RPMI7951 (cell line): Measurements from ENCODE around the gene EHHADH. TPM values are rescaled to one million over a fixed set of nuclear protein-coding genes. Genes with fewer than 3 reads are reported as not detected.
A peak's percentile ranks its signal among the peaks of the same experiment; 100 is the strongest.
"Not testable (repeated sequence)": the region's sequence is repeated elsewhere in the genome, so short reads cannot be mapped to it uniquely, and the experiment has no call there.

ENCODE experiments used
- DNase-seq: peaks from one replicate; pipeline ENCODE4 v3.0.0-alpha.2; 2012; ENCODE audit warnings: low read depth
- total RNA-seq: library from RNA; depleted of rRNA; stranded (reverse); fragments of >200 nt; shearing (Covaris generic); gene quantifications from 2 replicates; pipeline ENCODE4 v1.2.3, GENCODE V29; 2014

The EHHADH gene
- total RNA-seq, 1 experiment from 2014 or later = 14.8 TPM

DNA sequence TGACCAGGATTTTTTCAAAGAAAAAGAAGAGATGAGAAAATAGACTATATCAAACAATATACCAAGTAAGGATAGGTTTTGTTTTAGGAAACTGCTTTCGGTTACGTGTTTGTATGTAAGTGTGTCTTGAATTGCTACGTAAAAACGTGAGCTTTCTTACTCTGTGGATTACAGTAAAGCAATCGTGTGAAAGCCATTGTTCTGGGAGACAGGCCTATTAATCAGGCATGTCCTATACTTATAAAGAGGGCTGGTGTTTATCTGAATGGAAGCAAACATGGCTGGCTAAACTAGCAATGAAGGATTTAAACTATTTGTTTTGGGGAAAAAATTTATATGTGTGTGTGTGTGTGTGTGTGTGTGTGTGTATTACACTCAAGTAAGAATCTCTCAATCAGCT, 2.6 kb downstream of the EHHADH start:
- DNase-seq = no peak

DNA sequence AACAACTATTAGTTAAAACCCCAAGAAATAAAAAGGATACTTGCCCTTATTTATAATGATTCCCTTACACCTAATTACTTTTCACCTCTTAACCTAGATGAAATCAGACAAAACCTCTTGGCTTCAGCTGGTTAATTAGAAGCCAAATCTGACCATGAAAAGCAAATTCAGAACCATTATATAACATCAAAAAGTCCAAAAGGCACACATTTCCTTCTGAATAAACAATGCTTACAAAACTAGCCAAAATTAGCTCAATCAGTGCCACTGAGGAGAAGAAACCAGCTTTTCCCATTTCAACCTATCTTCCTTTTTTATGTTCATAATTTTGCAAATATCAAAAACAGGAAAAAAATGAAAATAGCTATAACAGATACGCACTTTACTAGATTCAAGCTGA, 3.2 kb downstream of the EHHADH start:
- no peak for DNase-seq

DNA sequence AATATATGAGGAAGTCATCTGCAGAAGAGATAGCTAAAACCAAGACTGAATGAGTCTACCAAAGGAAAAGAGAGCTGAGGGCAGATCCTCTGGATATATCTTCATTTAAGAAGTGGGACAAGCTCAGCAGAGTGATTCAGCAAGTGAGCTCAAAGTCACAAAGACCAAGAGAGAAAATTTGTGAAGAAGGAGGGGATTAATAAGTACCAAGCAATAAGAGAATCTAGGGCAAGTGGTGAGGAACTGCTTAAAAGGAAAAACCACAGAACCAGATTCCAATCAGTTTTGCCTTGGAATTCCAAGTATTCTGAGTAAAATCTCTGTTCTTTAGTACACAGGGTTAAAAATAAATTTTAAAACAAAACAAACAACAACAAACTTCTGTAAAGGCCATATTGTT, 3.6 kb downstream of the EHHADH start:
- DNase-seq = peak; percentile 7

DNA sequence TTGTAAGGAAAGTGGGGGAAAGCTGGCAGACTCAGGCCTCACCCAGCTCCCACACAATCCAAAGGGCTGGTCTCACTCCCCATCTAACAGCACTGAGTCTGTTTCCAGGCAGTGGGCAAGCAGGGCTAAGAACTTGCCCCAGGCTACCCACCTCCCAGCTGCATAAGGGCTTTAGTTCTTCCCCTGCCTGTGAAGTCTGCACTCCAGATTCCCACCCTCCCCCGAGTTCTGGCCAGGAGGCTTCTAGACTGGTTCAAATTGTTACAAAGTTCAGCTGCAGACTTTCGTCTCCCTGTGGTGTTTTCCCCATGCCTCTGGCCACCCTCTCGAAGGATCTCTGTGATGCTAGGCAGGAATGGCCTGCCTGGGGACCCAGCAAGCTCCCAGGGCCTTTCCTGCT, 11.2 kb downstream of the EHHADH start:
- DNase-seq = no peak

DNA sequence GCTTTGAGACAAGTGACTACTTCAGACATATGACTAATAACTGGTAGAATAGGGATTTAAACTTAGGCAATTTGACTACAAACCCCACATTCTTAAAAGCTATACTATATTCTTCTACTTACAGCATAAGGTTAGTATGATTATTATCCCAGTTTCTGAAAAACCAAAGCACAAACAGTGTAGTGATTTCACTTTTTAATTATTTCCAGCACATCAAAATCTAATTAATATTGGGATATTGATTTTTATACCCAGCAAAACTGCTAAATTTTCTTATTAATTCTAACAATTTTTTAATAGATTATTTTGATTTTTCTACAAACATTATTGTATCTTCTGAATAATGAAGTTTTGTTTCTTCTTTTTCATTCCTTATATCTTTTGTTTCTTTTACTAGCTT, 16.9 kb downstream of the EHHADH start:
- DNase-seq = no peak

DNA sequence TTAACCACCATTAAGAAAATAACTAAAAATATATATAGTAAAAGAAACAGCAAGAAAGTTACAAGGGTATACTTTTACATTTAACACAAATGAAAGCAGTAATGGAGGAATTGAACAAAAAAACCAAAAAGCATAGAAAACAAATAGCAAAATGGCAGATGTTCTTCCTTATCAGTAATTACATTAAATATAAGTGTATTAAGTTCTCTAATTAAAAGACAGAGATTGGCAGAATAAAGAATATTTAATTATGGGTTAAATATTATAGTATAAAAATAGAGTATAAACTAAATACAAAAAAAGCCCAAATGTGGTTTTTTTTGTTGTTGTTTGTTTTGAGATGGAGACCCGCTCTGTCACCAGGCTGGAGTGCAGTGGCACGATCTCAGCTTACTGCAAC, 20.5 kb downstream of the EHHADH start:
- no peak for DNase-seq

DNA sequence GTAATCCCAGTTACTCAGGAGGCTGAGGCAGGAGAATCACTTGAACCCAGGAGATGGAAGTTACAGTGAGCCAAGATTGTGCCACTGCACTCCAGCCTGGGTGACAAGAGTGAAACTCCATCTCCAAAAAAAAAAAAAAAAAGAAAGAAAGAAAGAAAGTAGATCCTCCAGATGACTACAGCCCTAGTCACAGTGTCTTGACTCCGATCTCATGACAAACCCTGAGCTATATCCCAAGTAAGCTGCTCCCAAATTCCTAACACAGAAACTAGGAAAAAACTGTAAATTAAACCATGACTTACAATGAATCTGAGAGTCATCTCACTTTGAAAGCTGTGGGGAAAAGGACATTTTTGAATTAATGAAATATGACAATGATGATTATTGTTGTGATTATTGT, 27.3 kb downstream of the EHHADH start:
- DNase-seq = not testable (repeated sequence)

DNA sequence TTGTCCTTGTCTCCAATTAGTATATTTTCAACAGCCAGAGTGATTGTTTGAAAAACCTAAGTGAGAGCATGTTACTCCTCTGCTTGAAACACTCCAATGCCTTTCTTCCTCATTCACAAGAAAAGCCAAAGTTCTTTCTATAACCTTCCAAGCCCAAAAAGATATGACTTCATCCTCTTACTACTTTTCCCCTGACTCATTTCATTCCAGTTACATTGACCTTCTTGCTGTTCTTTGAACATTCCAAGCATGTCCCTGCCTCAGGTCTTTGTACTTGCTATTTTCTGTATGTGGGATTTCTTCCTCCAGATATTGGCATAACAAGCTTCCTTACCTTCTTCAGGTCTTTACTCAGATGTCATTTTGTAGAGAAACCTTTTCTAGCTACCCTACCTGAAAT, 28.3 kb downstream of the EHHADH start:
- no peak for DNase-seq

DNA sequence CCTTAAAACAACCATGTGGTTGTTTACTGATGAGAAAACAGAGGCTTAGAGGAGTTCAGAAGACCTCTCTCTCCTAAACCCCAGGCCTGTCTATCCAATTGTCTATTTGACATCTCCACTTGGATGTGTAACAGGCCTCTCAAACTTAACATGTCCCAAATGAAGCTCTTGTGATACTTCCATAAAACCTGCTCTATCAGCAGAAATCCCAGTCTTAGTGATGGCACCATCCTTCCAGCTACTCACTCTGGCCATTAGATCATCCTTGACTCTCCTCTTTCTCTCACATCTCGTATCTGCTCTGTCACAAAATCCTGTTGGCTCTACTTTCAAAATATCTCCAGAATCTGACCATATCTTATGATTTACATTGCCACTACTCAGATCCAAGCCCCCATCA, 28.8 kb downstream of the EHHADH start:
- DNase-seq = no peak

DNA sequence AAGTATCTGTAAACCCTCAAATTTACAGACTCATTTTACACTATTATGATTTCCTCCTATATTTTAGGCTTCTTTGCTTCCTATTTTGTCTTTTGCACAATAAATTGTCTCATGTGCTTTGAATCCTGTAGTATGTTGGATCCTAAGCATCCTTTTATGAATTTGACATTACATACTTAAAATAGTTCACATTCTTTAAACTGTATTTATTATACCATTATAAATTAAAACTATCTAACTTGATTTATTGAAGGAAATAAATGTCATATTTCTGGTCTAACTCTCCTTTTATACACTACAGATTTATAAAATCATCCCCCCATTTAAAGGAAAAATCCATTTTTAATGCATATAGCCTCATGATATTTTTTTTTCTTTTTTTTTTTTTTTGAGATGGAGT, 32.6 kb downstream of the EHHADH start:
- no peak for DNase-seq

DNA sequence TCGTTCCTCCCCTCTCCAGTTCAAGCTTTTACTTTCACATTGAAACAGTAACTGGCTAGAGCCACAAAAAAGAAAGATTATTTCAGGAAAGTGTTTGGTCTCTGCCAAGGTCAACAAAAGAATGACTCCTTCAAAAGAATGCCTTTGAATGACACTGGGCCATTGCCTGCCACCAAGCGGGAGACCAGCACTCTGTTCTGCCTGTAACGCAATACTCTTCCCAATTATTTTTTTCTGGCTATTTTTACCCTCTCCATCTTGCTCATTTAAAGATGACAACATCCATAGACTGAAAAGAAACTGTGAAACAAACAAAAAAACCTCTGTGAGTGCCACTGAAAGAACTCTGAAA, 37.3 kb downstream of the EHHADH start:
- DNase-seq = peak; percentile 58

DNA sequence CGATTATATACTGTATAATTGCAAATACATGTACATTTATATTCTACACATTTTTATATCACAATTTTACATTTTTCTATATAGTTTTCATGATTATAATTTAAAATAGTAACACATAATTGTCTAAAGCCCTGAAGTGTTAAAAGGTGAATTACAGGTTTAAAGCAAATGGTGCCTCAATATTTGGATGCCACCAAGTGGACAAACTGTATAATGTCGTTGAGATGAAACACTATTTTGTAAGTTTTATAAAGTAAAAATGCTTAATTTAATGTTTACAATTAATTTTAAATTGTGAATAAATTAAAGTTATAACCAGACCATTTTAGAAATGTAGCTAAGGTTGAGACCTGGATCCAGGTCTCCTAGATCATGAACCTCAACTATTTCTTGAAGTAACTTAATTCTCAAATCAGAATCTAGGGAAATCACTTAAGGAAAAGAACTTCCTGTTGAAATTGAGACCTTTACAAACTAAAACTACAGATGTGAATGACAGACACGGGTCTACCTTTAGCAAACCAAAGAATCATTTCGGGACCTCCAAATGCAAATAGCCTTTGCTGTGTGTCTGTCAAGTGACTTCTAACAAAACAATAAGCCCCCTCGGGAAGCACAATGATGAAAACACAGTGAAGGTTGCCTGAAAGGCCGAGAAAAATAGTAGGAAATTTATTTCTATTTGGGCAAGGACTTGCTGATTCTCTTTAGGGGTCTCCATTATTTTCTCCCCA, 37.8 kb downstream of the EHHADH start:
- peak; percentile 28 for DNase-seq

DNA sequence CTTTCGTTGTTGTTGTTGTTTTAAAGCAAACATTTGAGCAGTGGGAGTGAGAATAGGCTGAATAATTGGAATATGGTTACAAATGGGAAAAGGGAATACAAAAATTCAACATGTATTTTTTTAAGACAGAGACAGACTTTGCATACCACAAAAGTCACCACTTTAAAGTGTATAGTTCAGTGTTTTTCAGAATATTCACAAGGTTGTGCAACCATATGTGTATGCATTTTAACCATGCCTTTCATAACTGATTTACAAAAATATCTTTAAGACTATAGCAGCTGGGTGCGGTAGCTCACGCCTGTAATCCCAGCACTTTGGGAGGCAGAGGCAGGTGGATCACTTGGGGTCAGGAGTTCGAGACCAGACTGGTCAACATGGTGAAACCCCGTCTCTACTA, 41.3 kb downstream of the EHHADH start:
- DNase-seq = no peak

DNA sequence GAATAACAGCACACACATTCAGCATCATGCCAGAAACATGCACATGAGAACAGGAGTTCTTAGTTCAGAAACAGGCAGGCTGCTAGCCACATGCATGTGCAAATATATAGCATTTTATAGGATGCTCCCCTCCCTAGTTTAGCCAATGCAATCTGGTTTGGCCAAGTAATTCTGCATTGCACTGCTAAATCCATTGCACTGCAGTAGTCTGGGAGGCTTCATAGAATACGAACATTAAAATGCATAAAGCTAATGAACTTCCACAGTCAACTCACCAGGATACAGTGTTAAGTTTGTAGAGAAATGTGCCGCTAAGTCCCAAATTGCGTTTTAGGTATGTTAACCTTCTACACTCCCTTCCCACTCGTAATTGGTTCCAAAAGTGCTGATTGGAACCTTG, 41.8 kb downstream of the EHHADH start:
- no peak for DNase-seq

DNA sequence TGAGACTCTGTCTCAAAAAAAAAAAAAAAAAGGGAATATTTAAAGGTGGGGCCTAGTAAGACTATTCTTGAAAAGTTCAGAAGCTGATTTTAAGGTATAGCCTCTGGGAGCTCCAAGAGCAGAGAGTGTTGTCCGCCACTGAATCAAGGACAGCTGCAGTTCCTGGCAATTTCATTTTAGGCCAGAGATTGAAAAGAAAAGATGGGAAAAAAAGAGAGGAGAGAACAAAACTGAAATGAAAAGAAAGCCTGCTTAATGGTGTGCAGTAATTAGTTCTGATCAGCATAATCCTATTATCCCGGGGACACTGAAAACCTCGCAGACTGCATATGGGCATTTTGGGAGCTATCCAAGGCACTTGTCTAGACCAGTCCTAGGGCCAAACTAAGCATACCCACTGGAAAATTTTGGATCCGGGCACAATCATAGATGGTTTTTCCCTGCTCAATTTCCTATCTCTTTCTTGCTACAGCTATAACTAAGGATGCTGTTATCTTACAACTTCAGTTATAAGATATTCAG, 43.2 kb downstream of the EHHADH start:
- DNase-seq = no peak

DNA sequence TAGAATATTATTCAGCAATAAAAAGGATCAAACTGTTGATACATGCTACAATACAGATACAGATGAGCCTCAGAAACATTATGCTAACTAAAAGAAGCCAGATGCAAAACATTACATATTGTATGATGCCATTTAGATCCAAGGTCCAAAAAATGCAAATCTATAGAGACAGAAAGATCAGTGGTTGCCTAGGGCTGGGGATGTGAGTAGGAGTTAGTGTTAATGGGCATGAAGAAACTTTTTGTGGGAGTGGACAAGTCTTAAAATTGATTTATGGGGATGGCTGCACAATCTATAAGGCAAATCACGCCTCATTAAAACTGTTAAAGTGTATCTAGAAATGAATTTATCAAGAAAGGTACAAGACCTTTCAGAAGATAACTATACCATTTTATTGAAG, 45.0 kb downstream of the EHHADH start:
- no peak for DNase-seq

DNA sequence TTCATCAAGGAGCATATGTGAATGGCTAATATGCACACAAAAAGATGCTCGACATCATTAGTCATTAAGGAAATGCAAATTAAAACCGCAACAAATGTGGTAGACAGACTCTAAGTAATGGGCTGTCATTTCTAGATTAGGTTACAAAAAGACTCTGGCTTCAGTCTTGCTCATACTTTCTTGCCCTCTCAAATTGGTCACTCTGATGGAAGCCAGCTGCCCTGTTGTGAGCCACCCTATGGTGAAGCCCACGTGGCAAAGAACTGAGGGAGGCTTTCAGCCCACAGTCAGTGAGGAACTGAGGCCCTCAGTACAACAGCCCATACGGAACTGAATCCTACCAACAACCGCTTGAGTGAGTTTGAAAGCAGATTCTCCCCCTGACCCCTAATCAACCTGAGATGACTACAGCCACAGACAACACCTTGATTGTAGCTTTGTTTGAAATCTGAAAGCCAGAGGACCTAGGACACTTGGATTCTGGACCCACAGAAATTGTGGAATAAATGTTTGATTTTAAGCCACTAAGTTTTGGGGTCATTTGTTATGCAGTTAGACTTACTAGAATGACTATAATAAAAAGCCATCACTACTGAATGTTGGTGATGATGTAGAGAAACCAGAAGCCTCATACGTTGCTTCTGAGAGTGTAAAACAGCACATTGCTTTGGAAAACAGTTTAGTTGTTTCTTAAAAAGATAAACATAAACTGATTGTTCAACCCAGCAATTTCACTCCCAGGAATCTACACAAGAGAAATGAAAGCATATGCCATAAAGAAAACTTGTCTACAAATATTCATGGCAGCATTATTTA, 45.7 kb downstream of the EHHADH start:
- peak; percentile 81 for DNase-seq

DNA sequence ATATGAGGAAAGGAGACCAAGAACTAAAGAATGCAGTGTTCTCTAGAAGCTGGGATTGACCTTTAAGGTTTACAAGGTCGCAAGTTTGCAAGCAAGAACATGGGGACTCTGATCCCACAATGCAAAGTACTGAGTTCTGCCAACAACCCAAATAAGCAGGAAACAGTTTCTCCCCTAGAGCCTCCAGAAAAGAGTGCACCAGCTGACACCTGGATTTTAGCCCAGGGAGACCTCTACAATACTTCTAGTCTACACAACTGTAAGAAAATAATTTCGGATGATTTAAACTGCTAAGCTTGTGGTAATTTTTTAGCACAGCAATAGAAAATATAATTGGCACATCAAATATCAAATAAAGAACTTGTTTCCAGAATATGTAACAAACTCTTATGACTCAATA, 46.4 kb downstream of the EHHADH start:
- DNase-seq = no peak

DNA sequence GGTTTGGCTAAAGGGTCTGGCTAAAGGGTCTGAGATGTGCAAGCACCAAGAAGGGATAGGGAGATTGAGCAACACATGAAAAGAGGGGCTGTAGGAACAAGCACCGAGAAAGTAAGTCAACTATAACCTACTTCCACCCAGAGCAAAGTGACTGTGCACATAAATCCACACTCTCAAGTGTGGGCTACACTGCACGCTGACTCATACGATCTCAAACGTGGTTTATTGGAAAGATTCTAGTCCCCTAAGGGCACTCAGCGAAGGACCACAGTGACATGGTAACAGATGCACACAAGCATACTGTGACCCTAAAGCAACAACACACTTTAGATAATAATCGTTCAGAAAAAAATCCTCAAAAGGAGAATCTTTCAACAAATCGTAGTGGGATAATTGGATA, 48.0 kb downstream of the EHHADH start:
- peak; percentile 88 for DNase-seq

DNA sequence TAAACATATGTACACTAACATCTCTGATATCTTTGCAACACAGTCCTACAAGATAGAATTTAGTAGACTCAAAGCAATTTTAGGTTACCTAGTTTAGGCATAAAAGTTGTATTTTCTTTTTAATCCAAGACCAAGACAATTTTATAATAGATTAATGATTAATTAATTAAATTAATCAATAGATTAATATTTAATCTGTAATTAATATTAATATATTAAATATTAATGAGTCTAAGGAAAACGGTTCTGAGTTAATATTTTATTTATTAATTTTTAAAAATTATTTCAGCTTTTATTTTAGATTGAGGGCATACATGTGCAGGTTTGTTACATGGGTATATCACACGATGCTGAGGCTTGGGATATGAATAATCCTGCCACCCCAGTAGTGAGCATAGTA, 49.0 kb downstream of the EHHADH start:
- DNase-seq = no peak

DNA sequence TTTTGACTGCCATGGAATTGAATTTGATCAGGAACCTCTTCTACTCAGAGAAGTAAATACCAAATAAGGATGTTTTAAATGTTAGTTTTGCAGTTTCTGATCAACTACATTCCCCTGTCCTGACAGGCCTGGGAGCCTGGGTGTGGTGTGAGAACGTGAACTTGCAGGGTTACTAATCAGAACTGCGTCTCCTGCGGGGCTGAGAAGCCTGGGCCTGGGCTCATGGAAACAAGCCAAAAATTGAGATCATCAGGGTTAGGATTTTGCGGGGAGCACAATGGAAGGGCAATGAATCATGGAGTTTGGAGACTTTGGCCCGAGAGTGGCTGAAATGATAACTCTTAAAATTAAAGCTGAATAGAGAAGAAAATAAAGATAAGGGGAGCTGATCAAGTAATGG, 53.2 kb downstream of the EHHADH start:
- DNase-seq = peak; percentile 72

DNA sequence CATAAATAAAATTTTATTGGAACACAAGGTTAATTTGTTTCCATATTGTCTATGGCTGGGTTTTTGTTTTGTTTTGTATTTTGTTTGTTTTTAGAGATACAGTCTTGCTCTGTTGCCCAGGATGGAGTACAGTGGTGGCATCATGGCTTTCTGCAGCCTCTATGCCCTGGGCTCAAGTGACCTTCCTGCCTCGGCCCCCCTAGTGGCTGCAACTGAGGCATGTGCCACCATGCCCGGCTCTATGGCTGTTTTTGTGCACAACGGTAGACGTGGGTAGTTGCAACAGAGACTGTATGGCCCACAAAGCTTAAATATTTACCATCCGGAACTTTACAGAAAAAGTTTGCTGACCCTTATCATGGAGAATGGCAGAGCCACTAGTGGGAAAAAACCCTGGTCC, 54.2 kb downstream of the EHHADH start:
- no peak for DNase-seq

DNA sequence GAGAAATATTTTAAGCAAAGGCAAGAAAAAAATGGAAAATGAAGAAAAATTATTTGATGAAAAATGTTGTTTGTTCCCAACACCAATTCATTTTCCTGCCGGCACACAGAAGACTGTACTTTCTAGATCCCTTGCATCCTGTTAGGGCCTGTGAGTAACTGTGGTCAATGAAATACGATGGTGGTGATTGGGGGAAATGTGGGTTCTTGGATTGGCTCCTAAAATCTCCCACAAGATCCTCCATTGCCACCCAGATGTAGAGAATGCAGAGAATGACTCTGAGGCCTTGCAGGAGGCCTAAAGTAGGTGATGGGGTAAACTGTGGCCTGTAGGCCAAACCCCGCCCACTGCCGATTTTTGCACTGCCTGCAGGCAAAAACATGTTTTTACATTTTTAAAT, 54.6 kb downstream of the EHHADH start:
- peak; percentile 11 for DNase-seq
